ENCODE measurements around the gene PIP5K1B.

PIP5K1B gene

GRCh38 chr9:68678430-68678829, 26.6 kb upstream of the PIP5K1B start:
- TF ChIP-seq CTCF (IDR thresholded peaks at IDR 0.05; ENCODE audit: insufficient read depth, low read depth, low read length, missing control alignments), result peak; percentile 55

GRCh38 chr9:68683433-68683832, 21.6 kb upstream of the PIP5K1B start:
- no peak for TF ChIP-seq CTCF (IDR thresholded peaks at IDR 0.05; ENCODE audit: insufficient read depth, low read depth, low read length, missing control alignments)
- H3K4me3 ChIP-seq (ENCODE audit: low read depth, low read length), result no peak overlapping the region
- no peak for DNase-seq (ENCODE audit: low read depth)

More at GRCh38 chr9:68678430-68678829, 26.6 kb upstream of the PIP5K1B start:
- peak; percentile 60 for DNase-seq (ENCODE audit: low read depth)
- H3K4me3 ChIP-seq (ENCODE audit: low read depth, low read length), result no peak overlapping the region

GRCh38 chr9:68685213-68685612, 19.8 kb upstream of the PIP5K1B start:
- TF ChIP-seq CTCF (IDR thresholded peaks at IDR 0.05; ENCODE audit: insufficient read depth, low read depth, low read length, missing control alignments), result no peak
- no peak overlapping the region for H3K4me3 ChIP-seq (ENCODE audit: low read depth, low read length)
- DNase-seq (ENCODE audit: low read depth), result no peak

- no peak overlapping the region for H3K4me3 ChIP-seq (ENCODE audit: low read depth, low read length)
- TF ChIP-seq CTCF (IDR thresholded peaks at IDR 0.05; ENCODE audit: insufficient read depth, low read depth, low read length, missing control alignments), result peak; percentile 71
- DNase-seq (ENCODE audit: low read depth), result peak; percentile 78
These were observed 19.3 kb upstream of the PIP5K1B start for GRCh38 chr9:68685770-68686169.

GRCh38 chr9:68690088-68690487, 15.0 kb upstream of the PIP5K1B start:
- no peak for TF ChIP-seq CTCF (IDR thresholded peaks at IDR 0.05; ENCODE audit: insufficient read depth, low read depth, low read length, missing control alignments)
- no peak overlapping the region for H3K4me3 ChIP-seq (ENCODE audit: low read depth, low read length)
- DNase-seq (ENCODE audit: low read depth), result no peak

GRCh38 chr9:68692519-68692918, 12.5 kb upstream of the PIP5K1B start:
- no peak for DNase-seq (ENCODE audit: low read depth)
- no peak overlapping the region for H3K4me3 ChIP-seq (ENCODE audit: low read depth, low read length)
- TF ChIP-seq CTCF (IDR thresholded peaks at IDR 0.05; ENCODE audit: insufficient read depth, low read depth, low read length, missing control alignments), result no peak

- no peak for TF ChIP-seq CTCF (IDR thresholded peaks at IDR 0.05; ENCODE audit: insufficient read depth, low read depth, low read length, missing control alignments)
- no peak overlapping the region for H3K4me3 ChIP-seq (ENCODE audit: low read depth, low read length)
- DNase-seq (ENCODE audit: low read depth), result no peak
These were observed 10.9 kb upstream of the PIP5K1B start for GRCh38 chr9:68694125-68694524.

All from GM12865 (cell line).